Brain pericyte (primary cell): Measurements from ENCODE around the gene TPO.
A peak's percentile ranks its signal among the peaks of the same experiment; 100 is the strongest.
"Not testable (repeated sequence)": the region's sequence is repeated elsewhere in the genome, so short reads cannot be mapped to it uniquely, and the experiment has no call there.

Experiments used
- DNase-seq: peaks from one replicate; pipeline ENCODE4 v3.0.0-alpha.2; 2012; ENCODE audit warnings: low read depth, low spot score

Gene TPO

DNA sequence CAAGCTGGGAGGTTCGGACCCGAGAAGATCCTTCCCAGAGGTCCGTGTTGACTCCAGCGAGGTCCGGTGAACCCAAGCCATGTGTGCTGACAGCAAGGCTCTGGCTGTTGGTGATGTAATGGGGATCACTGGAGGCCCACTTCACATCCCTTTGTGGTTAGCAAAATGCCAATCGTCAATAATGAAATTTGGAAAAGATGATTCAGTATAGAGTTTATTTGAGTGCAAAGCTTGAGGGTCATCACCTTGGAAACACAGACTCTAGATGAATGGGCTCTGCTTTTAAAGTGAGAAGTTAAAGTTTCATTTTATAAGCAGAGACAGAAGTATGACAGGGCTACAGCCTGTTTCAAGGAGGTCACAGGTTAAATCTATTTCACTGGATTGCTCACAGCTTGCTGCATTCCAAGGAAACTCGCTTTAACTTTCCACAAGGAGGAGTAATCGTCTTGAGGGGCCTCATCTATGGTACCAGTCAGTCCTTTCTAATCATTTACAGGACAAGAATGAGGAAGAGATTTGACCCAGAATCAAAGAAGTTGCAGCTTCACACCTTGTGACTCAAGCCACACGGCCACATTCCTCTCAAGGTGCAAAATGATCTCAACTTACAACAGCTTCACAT lies 140.5 kb downstream of the TPO start:
- DNase-seq = peak; percentile 39

DNA sequence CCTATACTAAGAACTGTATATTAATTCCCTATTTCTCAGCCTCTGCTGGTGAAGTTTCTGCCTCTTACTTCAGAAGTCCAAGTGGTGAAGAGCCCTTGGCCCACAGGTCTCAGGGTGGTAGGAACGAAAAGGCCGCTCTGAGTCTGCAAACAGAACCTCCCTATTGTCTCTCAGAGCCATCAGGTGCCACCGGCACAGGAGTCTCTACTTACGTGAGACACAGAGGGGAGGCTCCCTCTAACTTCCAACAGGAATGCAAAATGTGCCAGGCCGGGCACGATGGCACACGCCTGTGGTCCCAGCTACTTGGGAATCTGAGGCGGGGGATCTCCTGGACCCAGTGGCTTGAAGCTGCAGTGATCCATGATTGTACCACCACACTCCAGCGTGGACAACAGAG lies 143.0 kb downstream of the TPO start:
- DNase-seq = no peak

DNA sequence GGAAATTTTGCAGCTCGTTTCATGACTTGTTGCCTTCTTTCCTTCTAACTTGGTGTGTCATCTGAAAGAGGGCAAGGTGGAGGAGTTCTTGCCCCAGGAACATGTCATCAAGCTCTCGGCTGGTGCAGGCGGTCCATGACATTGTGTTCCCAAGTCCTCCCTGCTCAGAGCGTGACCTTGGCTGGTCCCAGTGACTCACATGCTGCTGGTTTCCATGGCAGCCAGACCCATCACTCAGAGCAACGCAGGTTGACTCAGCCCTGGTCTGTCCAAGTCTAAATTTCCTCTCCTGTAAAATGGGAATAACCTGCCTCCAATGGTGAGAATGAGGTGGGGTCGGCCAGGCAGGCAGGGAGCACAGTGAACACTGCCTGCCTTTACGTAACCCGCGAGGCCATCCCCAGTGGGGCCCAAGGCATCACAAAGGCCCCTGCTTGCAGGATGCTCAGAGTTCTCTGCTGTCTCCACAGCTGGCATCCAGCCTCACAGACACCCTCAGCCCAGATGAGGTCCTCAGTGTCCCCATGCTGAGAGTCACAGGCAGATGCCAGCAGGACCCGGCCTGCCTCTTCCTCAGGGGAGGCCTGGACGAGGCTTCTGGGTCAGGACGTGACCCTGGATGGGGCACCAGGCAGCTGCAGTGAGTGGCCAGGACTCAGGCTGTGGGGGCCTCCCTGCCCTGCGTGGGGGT lies 143.7 kb downstream of the TPO start:
- no peak for DNase-seq

DNA sequence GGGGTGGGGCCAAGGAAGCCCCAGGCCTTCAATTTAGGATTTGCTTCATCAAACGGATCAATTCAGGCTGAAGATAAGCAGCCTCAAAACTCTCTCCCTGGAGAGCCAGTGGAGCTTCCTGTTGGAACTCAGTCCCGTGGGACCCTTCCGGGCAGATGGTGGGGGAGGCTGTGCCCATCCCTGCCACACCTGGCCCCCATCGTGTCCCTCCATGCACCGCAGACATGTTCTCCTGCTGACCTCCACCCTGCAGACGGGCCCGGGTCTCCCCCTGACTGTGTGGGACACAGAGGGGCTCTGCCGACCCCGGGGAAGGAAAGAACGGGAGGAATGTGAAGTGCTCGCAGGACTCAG lies 144.2 kb downstream of the TPO start:
- DNase-seq = no peak

DNA sequence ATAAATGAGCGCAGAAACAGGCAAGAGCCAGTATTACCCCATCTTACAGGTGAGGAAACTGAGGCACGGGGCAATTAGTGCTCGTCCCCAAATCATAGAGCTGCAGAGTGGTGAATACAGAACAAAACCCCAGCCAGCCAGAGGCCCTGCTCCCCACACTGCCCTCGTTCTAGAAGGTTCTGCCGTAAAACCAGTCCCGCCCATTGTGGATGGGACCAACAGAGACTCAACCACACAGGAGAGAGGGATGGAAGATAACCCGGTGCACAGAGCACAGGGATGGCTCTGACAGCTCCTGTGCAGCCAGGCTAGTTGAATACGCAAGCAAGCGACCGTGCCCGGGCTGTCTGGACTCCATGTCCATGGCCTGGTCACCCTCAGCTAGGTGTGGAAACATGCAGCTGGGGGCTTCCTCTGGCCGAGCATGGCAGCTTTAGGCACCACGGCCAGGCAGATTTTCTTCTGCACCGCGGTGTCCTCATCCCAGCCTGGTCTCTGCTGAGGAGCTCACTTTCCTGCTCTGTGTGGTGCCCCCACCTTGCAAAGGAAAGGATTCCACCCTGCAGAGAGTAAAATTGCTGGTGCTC lies 146.4 kb downstream of the TPO start:
- DNase-seq = no peak

DNA sequence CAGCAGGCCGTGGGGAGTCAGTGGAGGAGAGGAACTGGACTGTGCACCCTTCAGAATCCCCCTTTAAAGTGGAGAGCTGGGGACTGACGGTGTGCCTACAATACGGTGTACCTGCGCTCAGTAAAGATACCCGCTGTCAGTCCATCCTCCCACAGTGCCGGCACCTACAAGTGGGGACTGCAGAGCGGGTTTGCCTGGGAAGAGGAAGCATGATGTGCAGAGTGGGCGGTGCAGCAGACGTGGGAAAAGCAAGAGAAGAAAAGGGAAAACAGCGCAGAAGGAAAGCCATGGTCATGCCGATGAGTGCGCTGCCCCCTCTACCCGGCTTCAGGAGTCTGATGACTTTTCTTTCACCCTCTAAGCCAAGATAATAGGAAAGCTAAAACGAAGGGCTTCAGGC lies 148.0 kb downstream of the TPO start:
- DNase-seq = no peak

DNA sequence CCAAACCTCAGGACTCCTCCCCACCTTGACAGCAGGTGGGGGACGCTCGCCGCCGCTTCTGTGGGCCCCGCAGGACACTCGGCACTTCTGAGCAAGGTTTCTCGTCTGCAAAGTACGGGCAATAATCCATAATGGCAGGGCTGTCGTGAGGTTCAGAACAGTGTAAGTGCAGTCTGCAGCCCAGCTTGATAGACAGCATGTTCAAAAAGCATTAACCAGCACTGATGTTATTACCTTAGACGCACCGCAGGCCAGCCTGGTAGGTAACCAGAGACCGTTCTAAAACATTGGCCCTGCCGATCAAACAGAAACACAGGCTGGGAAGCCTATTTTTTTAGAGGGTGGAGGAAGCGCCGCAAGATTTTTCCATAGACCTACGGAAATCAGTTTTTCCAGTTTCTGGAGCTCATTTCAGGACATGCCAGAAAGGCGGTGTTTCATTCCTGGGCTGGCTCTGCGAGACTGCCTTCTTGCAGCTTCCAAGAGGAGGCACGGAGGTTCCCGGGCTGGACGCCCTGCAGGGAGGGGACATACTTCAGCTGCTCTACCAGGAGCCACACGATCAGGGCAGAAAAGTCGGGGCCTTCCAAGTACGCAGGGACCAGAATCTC lies 148.7 kb downstream of the TPO start:
- no peak for DNase-seq

DNA sequence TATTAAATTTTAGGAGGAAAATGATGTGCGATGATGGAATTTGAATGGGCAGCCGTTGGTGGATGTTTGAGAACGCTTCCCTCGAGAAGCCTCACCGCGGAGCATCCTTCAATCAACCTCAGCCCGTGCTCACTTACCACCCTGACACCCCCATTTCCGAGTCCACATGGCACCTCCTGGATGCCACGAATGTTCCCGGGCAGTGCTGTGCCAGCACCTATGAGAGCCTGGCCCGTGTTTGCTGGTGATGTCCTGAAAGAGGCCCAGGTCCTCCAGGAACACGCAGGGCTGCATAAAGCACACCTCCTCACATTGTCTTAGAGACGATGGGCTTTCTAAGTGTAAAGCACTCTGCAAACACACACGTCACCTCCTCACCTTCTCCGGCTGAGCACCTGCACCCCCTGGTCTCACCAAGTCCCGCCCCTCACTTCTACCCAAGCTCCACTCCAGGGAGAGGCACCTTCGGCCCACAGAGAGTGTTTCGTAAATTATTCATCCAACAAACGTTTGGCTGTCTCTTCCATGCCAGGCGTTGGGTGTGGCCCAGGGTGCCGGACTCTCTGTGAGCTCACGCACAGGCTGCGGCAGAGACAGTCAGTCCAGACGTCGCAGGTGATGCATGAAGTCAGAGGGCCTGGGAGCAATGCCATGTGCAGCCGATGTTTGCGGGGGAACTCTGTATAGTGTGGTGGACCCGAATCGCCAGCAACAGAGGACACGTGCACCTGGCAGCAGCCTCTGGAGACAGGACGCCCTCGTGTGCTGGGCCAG lies 150.0 kb downstream of the TPO start:
- DNase-seq = no peak

DNA sequence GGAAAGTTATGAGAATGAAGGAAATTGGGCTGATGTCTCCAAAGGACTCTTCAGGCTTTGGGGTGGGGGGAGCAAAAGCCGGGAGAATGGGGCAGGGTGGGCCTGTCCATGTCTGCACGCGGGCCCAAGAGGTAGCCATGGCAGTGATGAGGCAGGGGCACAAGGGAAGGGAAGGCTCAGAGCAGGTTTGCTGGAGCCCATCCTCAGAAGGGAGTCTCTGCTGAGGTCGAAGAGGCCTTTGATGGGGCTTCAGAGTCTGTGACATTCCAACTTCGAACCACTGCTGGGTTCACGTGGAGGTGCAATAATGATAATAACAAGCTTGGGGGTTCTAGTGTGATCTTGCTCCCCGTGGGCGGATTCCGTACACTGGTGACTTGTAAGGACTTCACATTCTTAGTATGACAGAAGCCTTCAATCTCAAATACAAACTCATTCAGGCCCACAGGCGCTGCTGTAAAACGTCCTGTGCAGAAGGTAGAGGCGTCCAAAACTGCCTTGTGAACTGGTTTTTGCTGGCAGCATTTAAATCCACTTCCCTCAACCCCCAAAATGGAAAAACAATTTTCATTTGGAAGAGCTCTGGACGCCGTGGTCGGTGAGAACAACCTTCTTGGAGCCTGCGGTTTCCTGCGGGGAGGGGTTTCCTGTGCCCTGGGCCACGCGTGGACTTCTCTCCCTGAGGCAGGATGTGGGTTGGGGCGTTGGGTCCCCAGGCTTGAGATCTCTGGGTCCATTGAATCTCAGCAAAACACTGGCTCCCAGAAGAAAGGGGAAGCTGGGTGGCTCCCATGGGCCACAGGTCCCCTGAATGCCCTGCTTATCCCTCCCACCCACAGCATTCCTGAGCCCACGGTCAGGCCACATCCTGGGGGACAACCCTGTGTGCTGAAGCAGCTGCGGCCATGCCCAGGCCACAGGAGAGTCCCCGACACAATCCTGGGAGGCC lies 151.0 kb downstream of the TPO start:
- DNase-seq = no peak

DNA sequence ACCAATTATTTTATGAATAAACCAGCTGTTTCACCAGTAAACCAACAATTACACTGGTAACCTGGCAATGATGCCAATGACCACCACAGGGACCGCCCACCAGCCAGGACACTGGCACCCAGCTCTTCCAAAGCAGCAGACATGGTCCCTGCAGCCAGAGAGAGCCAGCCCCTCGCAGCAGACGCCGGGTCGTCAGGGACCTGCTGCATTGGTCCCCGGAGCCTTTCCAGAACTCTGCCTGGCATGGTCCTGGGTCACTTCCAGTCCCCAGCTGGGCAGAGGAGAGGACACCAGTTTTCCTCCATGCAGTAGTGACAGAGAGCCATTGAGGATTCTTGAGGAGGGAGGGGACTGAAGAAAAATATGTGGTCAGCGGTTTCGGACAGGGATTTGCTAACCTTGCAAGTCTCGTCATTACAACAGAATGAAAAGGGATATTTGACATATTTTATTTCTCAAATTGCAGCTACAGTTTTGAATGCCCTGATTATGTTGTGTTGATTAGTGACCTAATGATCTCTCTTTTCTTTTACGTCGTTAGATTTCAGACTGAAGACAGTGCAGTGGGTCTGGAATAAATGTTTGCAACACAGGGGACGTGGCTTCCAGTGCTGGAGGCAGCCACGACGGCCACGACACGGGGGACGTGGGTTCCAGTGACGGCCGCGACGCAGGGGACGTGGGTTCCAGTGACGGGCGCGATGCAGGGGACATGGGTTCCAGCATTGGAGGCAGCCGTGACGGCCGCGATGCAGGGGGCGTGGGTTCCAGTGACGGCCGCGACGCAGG lies 154.5 kb downstream of the TPO start:
- DNase-seq = no peak

DNA sequence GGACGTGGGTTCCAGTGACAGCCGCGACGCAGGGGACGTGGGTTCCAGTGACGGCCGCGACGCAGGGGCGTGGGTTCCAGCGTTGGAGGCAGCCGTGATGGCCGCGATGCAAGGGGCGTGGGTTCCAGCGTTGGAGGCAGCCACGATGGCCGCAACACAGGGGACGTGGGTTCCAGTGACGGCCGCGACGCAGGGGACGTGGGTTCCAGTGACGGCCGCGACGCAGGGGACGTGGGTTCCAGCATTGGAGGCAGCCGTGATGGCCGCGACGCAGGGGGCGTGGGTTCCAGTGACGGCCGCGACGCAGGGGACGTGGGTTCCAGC lies 155.0 kb downstream of the TPO start:
- DNase-seq = not testable (repeated sequence)

DNA sequence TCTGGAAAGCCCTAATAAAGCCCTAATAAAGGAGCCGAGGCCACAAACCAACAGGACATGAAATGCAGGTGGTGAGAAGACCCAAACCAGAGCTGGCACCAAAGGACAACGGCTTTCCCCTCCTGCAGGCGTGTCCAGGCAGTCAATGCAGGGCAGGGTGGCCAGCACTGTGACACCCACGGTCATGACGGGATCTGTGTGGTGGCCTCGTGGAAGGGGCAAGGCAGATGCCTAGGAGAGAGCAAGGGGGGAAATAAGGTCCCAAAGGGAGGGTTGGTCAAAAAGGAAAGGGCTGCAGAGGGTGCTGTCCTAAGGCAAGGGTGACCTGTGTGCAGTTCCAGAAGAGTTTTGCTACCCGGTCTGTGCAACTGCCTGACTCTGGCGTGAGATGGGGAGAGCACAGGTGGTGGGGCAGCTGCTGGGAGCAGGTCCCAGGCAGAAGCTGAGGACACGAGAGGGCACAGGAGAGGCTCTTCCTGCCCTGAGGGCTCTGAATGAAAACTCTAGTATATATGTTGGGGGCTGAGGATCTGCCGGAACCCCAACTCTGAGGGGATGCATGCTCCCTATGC lies 156.7 kb downstream of the TPO start:
- no peak for DNase-seq

DNA sequence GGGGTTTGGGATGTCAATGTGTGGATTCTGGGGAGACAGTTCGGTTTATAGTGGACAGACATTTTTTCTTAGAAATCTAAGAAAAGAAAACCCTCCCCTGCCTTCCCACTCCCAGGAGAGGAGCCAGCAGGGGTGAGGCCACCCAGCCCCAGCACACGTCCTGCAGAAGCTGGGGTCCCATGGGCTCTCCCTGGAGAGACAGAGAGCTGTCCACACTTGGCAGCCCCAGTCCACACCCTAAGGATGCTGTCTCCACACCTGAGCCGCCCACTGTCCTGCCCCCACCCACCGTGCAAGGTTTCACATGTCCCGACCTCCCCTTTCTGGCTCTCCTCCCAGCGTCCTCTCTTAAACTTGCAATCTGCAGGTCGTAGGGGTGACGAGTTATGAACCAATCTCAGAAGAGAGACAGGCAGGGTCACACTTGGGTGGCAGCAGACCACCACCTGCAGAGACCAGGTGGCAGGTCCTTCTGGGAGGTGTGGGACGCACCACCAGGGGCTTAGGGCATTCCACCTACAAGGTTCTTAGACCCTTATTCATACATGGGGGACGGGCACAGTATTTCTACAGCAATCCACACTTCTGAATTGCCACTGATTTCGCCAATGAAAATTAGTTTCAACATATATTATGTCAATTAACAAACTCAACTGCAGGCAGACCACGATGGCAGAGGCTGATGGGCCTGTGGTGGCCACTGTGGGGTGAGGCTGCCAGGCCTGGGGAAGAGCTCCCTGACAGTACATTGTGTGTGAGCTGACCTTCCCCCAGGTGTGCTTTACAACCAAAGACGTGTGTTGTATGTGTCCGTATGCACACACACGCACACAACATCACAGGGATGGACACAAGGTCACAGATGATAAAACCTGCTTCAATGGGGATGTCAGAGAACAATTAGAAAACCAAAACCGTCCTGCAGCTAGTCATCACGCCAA lies 158.5 kb downstream of the TPO start:
- DNase-seq = no peak

DNA sequence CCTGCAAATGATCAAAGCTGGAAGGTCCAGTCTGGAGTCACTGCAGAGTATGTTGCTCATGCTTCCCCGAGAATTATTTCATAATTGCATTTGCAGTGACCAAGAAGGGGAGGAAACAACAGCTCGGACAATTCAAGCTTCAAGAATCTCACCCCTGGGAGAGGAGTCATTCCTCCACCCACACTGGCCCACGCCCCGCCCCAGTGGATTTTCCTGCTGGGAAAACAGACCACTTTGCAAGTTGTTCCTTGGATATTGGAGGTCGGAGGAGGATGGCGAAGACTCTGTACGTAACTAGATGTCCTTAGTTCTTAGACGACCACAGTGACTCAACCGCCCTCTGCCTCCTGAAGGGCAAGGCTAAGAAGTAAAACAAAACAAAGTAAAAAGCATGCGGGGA lies 159.4 kb downstream of the TPO start:
- no peak for DNase-seq

DNA sequence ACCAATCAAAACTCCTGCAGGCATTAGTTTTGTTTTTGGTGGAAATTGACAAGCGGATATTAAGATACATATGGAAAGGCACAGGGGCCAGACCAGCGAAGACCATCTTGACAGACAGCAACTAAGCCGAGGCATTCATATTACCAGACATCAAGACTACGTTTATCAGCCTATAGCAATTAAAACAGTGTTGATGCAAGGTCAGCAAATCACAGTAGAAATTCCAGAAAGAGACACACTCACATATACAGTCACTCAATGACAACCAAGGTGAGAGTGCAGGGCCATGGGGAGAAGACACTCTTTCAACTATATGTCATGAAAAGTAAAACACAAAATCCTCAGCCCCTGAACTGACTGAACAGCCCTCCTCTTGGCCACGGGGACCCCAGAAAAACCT lies 164.6 kb downstream of the TPO start:
- DNase-seq = no peak

DNA sequence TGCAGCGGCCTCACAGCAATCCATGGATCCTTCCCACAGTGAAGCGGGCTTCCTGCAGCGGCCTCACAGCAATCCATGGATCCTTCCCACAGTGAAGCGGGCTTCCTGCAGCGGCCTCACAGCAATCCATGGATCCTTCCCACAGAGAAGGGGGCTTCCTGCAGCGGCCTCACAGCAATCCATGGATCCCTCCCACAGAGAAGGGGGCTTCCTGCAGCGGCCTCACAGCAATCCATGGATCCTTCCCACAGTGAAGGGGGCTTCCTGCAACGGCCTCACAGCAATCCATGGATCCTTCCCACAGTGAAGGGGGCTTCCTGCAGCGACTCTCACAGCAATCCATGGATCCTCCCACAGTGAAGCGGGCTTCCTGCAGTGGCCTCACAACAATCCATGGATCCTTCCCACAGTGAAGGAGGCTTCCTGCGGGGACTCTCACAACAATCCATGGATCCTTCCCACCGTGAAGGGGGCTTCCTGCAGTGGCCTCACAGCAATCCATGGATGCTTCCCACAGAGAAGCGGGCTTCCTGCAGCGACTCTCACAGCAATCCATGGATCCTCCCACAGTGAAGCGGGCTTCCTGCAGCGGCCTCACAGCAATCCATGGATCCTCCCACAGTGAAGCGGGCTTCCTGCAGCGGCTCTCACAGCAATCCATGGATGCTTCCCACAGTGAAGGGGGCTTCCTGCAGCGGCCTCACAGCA lies 168.1 kb downstream of the TPO start:
- DNase-seq = not testable (repeated sequence)

DNA sequence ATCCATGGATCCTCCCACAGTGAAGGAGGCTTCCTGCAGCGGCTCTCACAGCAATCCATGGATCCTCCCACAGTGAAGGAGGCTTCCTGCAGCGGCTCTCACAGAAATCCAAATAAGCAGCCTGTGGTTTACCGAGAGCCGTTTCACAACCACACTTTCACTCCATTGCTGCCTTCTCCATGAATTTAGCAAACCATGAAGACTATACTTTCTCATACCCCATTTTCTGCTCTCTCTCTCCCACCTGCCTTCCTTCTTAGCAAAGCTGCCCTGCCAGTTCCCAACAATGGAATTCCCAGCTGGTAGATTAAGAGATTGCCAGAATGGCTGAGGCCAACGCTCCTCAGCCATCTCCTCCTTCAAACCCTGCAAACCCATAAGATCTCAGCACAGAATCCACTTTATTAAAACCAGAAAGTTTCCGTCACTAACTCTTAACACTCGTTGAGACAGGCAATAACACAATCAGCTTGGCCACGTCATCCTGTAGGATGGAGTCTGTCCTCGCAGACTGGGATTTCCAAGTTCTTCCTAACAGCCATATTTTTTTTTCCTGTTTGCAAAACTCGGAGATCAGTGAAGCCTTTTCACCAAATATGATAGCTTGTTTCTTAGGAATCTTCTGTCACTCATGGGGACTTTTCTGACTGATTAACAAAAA lies 168.8 kb downstream of the TPO start:
- no peak for DNase-seq

DNA sequence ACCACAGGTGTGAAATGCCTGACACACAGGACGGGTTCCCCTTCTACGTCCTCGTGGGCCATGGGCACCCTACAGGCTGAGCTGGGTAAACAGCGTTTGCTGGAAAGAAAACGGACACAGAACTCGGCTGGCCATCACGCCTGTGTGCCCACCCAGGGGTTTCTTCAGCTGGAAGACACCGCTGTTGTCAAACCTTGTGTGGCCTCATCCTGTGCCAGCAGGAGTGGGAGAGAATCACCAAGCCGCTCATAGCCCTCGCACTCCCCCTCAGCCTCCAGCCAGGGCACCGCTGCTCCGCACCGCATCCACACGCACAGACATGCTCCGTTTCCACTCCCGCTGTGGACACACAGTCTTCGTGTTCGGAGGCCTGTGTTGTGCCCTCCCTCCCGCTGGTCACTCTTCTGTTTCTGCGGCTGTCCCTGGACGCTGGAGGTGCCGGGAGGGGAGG lies 169.7 kb downstream of the TPO start:
- DNase-seq = no peak
